ENCODE results near the gene SPATA31C1.

SPATA31C1 gene

GRCh38 chr9:87871425-87872078 is 46.2 kb upstream of the SPATA31C1 start:
- no peak for TF ChIP-seq SIN3A (IDR thresholded peaks at IDR 0.05; ENCODE audit: borderline replicate concordance, insufficient read depth, low read length)
- no peak for TF ChIP-seq FOXP2 (optimal IDR thresholded peaks at IDR 0.05; ENCODE audit: borderline replicate concordance, extremely low read depth, extremely low read length, insufficient read depth)
- TF ChIP-seq TAF1 (IDR thresholded peaks at IDR 0.05; ENCODE audit: borderline replicate concordance, insufficient read depth, low read length): no peak
- TF ChIP-seq, protein P1, sequence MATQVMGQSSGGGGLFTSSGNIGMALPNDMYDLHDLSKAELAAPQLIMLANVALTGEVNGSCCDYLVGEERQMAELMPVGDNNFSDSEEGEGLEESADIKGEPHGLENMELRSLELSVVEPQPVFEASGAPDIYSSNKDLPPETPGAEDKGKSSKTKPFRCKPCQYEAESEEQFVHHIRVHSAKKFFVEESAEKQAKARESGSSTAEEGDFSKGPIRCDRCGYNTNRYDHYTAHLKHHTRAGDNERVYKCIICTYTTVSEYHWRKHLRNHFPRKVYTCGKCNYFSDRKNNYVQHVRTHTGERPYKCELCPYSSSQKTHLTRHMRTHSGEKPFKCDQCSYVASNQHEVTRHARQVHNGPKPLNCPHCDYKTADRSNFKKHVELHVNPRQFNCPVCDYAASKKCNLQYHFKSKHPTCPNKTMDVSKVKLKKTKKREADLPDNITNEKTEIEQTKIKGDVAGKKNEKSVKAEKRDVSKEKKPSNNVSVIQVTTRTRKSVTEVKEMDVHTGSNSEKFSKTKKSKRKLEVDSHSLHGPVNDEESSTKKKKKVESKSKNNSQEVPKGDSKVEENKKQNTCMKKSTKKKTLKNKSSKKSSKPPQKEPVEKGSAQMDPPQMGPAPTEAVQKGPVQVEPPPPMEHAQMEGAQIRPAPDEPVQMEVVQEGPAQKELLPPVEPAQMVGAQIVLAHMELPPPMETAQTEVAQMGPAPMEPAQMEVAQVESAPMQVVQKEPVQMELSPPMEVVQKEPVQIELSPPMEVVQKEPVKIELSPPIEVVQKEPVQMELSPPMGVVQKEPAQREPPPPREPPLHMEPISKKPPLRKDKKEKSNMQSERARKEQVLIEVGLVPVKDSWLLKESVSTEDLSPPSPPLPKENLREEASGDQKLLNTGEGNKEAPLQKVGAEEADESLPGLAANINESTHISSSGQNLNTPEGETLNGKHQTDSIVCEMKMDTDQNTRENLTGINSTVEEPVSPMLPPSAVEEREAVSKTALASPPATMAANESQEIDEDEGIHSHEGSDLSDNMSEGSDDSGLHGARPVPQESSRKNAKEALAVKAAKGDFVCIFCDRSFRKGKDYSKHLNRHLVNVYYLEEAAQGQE (IDR thresholded peaks at IDR 0.05; ENCODE audit: insufficient read depth in 1 of 2, low read depth in 2 of 2, low read length in 2 of 2): no peak
- TF ChIP-seq POLR2AphosphoS5 (IDR thresholded peaks at IDR 0.05; ENCODE audit: low read depth, low read length): no peak

GRCh38 chr9:87872079-87872624 is 45.6 kb upstream of the SPATA31C1 start:
- TF ChIP-seq, protein P1 (IDR thresholded peaks at IDR 0.05; ENCODE audit: insufficient read depth in 1 of 2, low read depth in 2 of 2, low read length in 2 of 2): no peak
- TF ChIP-seq POLR2AphosphoS5 (IDR thresholded peaks at IDR 0.05; ENCODE audit: low read depth, low read length): no peak
- TF ChIP-seq TAF1 (IDR thresholded peaks at IDR 0.05; ENCODE audit: borderline replicate concordance, insufficient read depth, low read length): no peak
- TF ChIP-seq FOXP2 (optimal IDR thresholded peaks at IDR 0.05; ENCODE audit: borderline replicate concordance, extremely low read depth, extremely low read length, insufficient read depth): no peak

DNA sequence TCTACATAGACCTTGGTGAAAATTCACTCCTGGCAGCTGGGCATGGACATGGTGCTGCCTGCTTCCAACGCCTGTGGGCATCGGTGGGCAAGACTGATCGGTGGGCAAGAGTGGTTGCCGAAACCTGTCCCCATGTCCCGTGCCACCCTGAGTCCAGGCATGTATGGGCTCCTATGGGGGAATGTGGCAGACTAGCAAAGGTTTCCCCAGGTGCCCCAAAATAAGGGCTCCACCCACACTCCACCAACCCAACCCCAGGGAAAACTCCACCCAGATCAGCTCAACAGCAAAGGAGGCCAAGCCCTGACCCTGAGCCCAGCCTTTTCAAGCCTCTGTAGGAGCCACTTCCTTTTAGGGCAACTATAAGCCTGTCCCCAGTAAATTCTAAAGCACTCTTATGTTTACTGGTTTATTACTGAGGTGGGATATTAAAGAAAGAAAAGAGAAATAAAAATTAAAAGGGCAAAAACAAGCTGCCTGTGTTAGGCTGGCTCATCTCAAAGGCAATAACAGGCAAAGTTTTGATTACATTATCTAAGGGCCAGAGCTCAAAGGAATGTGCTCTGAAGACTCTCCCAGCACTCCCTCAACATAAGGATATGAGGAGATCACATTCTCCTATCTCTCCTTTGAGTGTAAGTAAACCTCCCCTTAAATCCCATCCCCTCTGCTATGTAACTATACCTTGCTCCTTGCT is 44.0 kb upstream of the SPATA31C1 start:
- TF ChIP-seq TAF1 (IDR thresholded peaks at IDR 0.05; ENCODE audit: borderline replicate concordance, insufficient read depth, low read length): no peak
- no peak for TF ChIP-seq POLR2AphosphoS5 (IDR thresholded peaks at IDR 0.05; ENCODE audit: low read depth, low read length)
- TF ChIP-seq, protein P1 (IDR thresholded peaks at IDR 0.05; ENCODE audit: insufficient read depth in 1 of 2, low read depth in 2 of 2, low read length in 2 of 2): no peak
- no peak for TF ChIP-seq FOXP2 (optimal IDR thresholded peaks at IDR 0.05; ENCODE audit: borderline replicate concordance, extremely low read depth, extremely low read length, insufficient read depth)
- no peak for TF ChIP-seq SIN3A (IDR thresholded peaks at IDR 0.05; ENCODE audit: borderline replicate concordance, insufficient read depth, low read length)

GRCh38 chr9:87874304-87874623 is 43.5 kb upstream of the SPATA31C1 start:
- TF ChIP-seq SIN3A (IDR thresholded peaks at IDR 0.05; ENCODE audit: borderline replicate concordance, insufficient read depth, low read length) (no peak), TAF1 (IDR thresholded peaks at IDR 0.05; ENCODE audit: borderline replicate concordance, insufficient read depth, low read length) (no peak), FOXP2 (optimal IDR thresholded peaks at IDR 0.05; ENCODE audit: borderline replicate concordance, extremely low read depth, extremely low read length, insufficient read depth) (no peak), POLR2AphosphoS5 (IDR thresholded peaks at IDR 0.05; ENCODE audit: low read depth, low read length) (no peak)
- TF ChIP-seq, protein P1 (IDR thresholded peaks at IDR 0.05; ENCODE audit: insufficient read depth in 1 of 2, low read depth in 2 of 2, low read length in 2 of 2): no peak

Measured in PFSK-1 (cell line).